ENCODE data around the gene SPTBN5.

DNA sequence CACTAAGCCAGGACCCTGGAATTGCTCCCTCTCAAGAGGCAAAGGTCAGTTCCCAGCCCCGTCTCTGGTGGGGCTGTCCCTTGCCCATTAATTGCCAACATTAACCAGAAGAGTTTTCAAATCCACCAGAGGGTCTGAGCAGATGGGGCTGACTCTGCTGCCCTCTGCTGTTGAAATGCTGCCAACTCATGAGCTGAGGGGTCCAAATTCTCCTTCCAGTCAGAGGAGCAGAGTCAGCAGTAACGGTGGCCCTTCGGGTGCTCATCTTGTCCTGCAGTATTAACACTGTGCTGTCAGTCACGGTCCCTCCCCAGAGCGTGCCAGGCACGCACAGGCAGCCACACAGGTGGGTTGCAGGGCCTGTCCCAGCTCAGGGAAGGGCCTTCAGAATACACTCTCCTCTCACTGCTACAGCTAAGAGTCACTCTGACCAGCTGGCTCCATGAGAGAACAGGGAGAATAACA lies 10.7 kb upstream of the SPTBN5 start:
- TF ChIP-seq POLR2A (IDR thresholded peaks at IDR 0.05; ENCODE audit: low read depth, low read length), result no peak; the same call in 1 of the 2 replicates
- TF ChIP-seq POLR2AphosphoS5 (IDR thresholded peaks at IDR 0.05; ENCODE audit: low read depth, low read length), result no peak
- TF ChIP-seq TAF1 (IDR thresholded peaks at IDR 0.05; ENCODE audit: borderline replicate concordance, low read depth, low read length), result no peak
